ENCODE measurements around the gene MYO9B. TPM values are rescaled to one million over a fixed set of nuclear protein-coding genes. Genes with fewer than 3 reads are reported as not detected.
A peak's percentile ranks its signal among the peaks of the same experiment; 100 is the strongest.

Gene MYO9B
- total RNA-seq, 1 experiment from 2014 or later = 103 TPM

GRCh38 chr19:17213334-17213733 lies 137.8 kb downstream of the MYO9B start:
- no peaks in the 10 kb centered on the region for H3K9me3 ChIP-seq (ENCODE audit: insufficient read depth, low read depth)
- peaks cover 14% of the 10 kb centered on the region for H3K4me1 ChIP-seq (replicated peaks; ENCODE audit: insufficient read depth)
- H3K27ac ChIP-seq = no peak overlapping the region
- no peaks in the 10 kb centered on the region; the same call in 1 of the 2 replicates for H3K79me2 ChIP-seq (ENCODE audit: low read depth)
- intact Hi-C loops (cut with micrococcal nuclease; ENCODE audit: unreplicated experiment) = no loop called here
- no peak overlapping the region for H3K4me2 ChIP-seq
- peaks cover 26% of the 10 kb centered on the region for H3F3A ChIP-seq (ENCODE audit: insufficient read depth, low read depth)
- CTCF ChIA-PET = no interaction called here
- H3K9me2 ChIP-seq (ENCODE audit: insufficient read depth) = no peaks in the 10 kb centered on the region
- no peaks in the 10 kb centered on the region for H4K20me1 ChIP-seq (ENCODE audit: insufficient read depth)
- TF ChIP-seq EZH2 (IDR thresholded peaks at IDR 0.05; ENCODE audit: low read depth) (no peak), CTCF (conservative IDR thresholded peaks at IDR 0.05) (no peak)
- BruUV-seq (replicated peaks) = no TSS peak
- H3K27me3 ChIP-seq (ENCODE audit: insufficient read depth, low read depth) = no peaks in the 10 kb centered on the region
- no peak overlapping the region for H2AFZ ChIP-seq
- POLR2A ChIA-PET (ENCODE audit: unreplicated experiment) = no interaction called here
- no peak overlapping the region for H3K4me3 ChIP-seq
- H3K36me3 ChIP-seq (ENCODE audit: low read depth) = peaks cover 6% of the 10 kb centered on the region; the same call in 1 of the 2 replicates
- DNase-seq = no peak

DNA sequence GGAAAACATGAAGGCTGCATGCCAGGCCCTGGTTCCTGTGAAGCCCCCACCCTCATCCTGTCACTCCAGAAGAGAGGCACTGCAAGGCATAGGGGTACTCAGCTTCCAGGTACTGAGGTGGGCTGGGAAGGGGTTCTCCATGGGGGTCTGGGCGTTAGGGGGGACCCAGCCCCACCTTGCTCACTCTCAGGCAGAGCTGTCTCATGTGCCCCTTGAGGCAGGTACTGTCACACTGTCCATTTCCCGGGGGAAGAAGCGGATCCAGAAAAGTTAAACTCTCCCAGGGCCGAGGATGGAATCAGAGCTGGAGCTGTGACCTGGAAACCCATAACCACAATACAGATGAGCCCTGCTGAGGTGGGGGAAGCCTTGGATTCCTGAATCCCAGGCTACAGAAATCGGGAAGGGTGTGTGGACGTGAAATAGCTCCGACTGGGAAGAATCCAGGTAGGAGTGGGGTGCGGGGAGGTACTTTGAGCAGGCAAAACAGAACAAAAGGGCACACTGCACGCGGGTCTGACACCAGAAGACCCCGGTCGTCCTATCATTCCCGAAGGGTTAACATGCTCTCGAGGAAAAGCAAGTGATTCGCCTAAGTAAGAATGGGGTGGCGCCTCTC lies 139.0 kb downstream of the MYO9B start:
- Histone ChIP-seq H3K4me3 (peak overlapping the region; percentile 64), H3K4me2 (peak overlapping the region; percentile 94), H3K9me2 (ENCODE audit: insufficient read depth) (no peaks in the 10 kb centered on the region), H3K27ac (peak overlapping the region; percentile 84), H4K20me1 (ENCODE audit: insufficient read depth) (no peaks in the 10 kb centered on the region), H3K36me3 (ENCODE audit: low read depth) (peaks cover 6% of the 10 kb centered on the region; the same call in 1 of the 2 replicates), H3K79me2 (ENCODE audit: low read depth) (no peaks in the 10 kb centered on the region; the same call in 1 of the 2 replicates), H2AFZ (peak overlapping the region; percentile 79), H3K9me3 (ENCODE audit: insufficient read depth, low read depth) (no peaks in the 10 kb centered on the region), H3K4me1 (replicated peaks; ENCODE audit: insufficient read depth) (peaks cover 14% of the 10 kb centered on the region), H3F3A (ENCODE audit: insufficient read depth, low read depth) (peaks cover 19% of the 10 kb centered on the region; the same call in 1 of the 2 replicates), H3K27me3 (ENCODE audit: insufficient read depth, low read depth) (no peaks in the 10 kb centered on the region)
- DNase-seq = no peak
- ChIA-PET POLR2A (ENCODE audit: unreplicated experiment) (interaction anchor here (0.6 to 1.6 kb wide), 6 partner anchors 12 to 524 kb away, joined by 4 to 19 read pairs (median 4); partner anchors contain the start of genes BABAM1 and OCEL1), CTCF (interaction anchor here (0.7 to 0.8 kb wide), 2 partner anchors 9 to 124 kb away, joined by 3 read pairs; no protein-coding TSS in a partner anchor)
- TF ChIP-seq EZH2 (IDR thresholded peaks at IDR 0.05; ENCODE audit: low read depth) (no peak), CTCF (conservative IDR thresholded peaks at IDR 0.05) (no peak)
- BruUV-seq (replicated peaks) = TSS peak; percentile 93
- intact Hi-C loops (cut with micrococcal nuclease; ENCODE audit: unreplicated experiment) = no loop called here

GRCh38 chr19:17215127-17215971 lies 139.8 kb downstream of the MYO9B start, which contains the start of gene USE1:
Gene USE1 (plus strand): TSS chr19:17215357. CDS start chr19:17215406, 49 bp downstream.
- intact Hi-C loops (cut with micrococcal nuclease; ENCODE audit: unreplicated experiment) = no loop called here
- peak within 1 kb of the TSS; percentile 94 for H3K4me2 ChIP-seq
- ChIA-PET CTCF (interaction anchor here (0.8 kb wide), 1 partner anchor 10 kb away, joined by 3 read pairs; no protein-coding TSS in a partner anchor), POLR2A (ENCODE audit: unreplicated experiment) (interaction anchor here (0.5 to 1.6 kb wide), 9 partner anchors 11 to 1109 kb away, joined by 3 to 26 read pairs (median 5); partner anchors contain the start of genes BABAM1 and OCEL1)
- TF ChIP-seq CTCF (conservative IDR thresholded peaks at IDR 0.05) (no peak), EZH2 (IDR thresholded peaks at IDR 0.05; ENCODE audit: low read depth) (no peak)
- no peaks in the 10 kb centered on the region for H3K27me3 ChIP-seq (ENCODE audit: insufficient read depth, low read depth)
- H2AFZ ChIP-seq = peak within 1 kb of the TSS; percentile 79
- H3K27ac ChIP-seq = peak within 1 kb of the TSS; percentile 84
- no peaks in the 10 kb centered on the region for H3K9me3 ChIP-seq (ENCODE audit: insufficient read depth, low read depth)
- H3K36me3 ChIP-seq (ENCODE audit: low read depth) = peaks cover 6% of the 10 kb centered on the region; the same call in 1 of the 2 replicates
- H3K4me3 ChIP-seq = peak within 1 kb of the TSS; percentile 64
- H4K20me1 ChIP-seq (ENCODE audit: insufficient read depth) = no peaks in the 10 kb centered on the region
- H3F3A ChIP-seq (ENCODE audit: insufficient read depth, low read depth) = peaks cover 18% of the 10 kb centered on the region; the same call in 1 of the 2 replicates
- H3K9me2 ChIP-seq (ENCODE audit: insufficient read depth) = no peaks in the 10 kb centered on the region
- peak; percentile 82 to 85 for DNase-seq
- no TSS peak for BruUV-seq (replicated peaks)
- H3K4me1 ChIP-seq (replicated peaks; ENCODE audit: insufficient read depth) = peaks cover 22% of the 10 kb centered on the region
- H3K79me2 ChIP-seq (ENCODE audit: low read depth) = no peaks in the 10 kb centered on the region; the same call in 1 of the 2 replicates

All from PC-9 (cell line).